GM19467 (cell line): ENCODE data around the gene WDFY4.

Experiments used
- ATAC-seq: cut with Tn5 transposase; IDR thresholded peaks from one replicate; pipeline ENCODE4 v1.9.1; 2021; ENCODE audit warnings: mild to moderate bottlenecking, moderate library complexity; ENCODE audit not compliant: unreplicated experiment

The WDFY4 gene

GRCh38 chr10:48934672-48935501 is 250.2 kb downstream of the WDFY4 start:
- no peak for ATAC-seq

GRCh38 chr10:48935577-48935976 is 250.9 kb downstream of the WDFY4 start:
- no peak for ATAC-seq

- ATAC-seq = no peak
Observed at GRCh38 chr10:48937796-48938195, 253.1 kb downstream of the WDFY4 start.

GRCh38 chr10:48938281-48938680 is 253.6 kb downstream of the WDFY4 start:
- no peak for ATAC-seq

- no peak for ATAC-seq
Observed at GRCh38 chr10:48938990-48939536, 254.4 kb downstream of the WDFY4 start.

- no peak for ATAC-seq
Observed at GRCh38 chr10:48939790-48940325, 255.2 kb downstream of the WDFY4 start, which contains the start of gene LRRC18. TSS of gene LRRC18 (minus strand) at chr10:48939840. CDS start at chr10:48914155, 25,685 bp downstream.

- no peak for ATAC-seq
Observed at GRCh38 chr10:48940372-48940771, 255.7 kb downstream of the WDFY4 start.

- ATAC-seq = no peak
Observed at GRCh38 chr10:48940958-48941357, 256.3 kb downstream of the WDFY4 start.

GRCh38 chr10:48941427-48942075 is 256.9 kb downstream of the WDFY4 start:
- ATAC-seq = no peak

- ATAC-seq = no peak
Observed at GRCh38 chr10:48943096-48943495, 258.4 kb downstream of the WDFY4 start.

- no peak for ATAC-seq
Observed at GRCh38 chr10:48944171-48944570, 259.5 kb downstream of the WDFY4 start.

GRCh38 chr10:48945441-48946130 is 260.9 kb downstream of the WDFY4 start:
- no peak for ATAC-seq

GRCh38 chr10:48946332-48946731 is 261.7 kb downstream of the WDFY4 start:
- no peak for ATAC-seq

- no peak for ATAC-seq
Observed at GRCh38 chr10:48946891-48947500, 262.3 kb downstream of the WDFY4 start.

GRCh38 chr10:48947690-48948469 is 263.2 kb downstream of the WDFY4 start:
- no peak for ATAC-seq

- no peak for ATAC-seq
Observed at GRCh38 chr10:48948470-48949037, 263.9 kb downstream of the WDFY4 start.

- no peak for ATAC-seq
Observed at GRCh38 chr10:48951707-48952106, 267.0 kb downstream of the WDFY4 start.

- no peak for ATAC-seq
Observed at GRCh38 chr10:48957361-48958151, 272.9 kb downstream of the WDFY4 start.
